NCI-H345 treated with DMSO at 0.1 percent for 48 hours (cell line): Measurements from ENCODE around the gene CHRFAM7A.
"Not testable (repeated sequence)": the region's sequence is repeated elsewhere in the genome, so short reads cannot be mapped to it uniquely, and the experiment has no call there.

Experiments used
- DNase-seq: peaks from one replicate; lab custom pipeline; 2025; ENCODE audit not compliant: unreplicated experiment; lab: John Stamatoyannopoulos, UW

Gene CHRFAM7A

DNA sequence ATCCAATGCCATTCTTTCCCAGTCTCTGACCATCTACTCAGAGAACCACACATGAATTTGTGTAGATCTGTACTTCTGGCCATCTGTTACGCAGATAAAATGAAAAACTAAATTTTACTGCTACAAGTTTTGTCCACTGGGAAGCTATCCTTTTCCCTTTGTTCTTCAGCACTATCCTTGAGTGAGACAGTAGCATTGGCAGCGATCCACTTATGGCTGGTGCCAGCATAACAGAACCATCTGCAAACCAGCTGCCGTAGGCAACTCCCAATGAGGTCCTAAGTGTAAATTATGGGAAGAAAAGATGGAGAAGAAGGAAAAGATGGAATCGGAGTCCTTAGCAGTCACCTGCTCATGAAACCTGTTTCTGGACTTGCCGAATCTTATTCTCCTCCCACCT, 72.3 kb downstream of the CHRFAM7A start:
- not testable (repeated sequence) for DNase-seq

- not testable (repeated sequence) for DNase-seq
These were observed 77.6 kb downstream of the CHRFAM7A start for GRCh38 chr15:30315704-30316103.

DNA sequence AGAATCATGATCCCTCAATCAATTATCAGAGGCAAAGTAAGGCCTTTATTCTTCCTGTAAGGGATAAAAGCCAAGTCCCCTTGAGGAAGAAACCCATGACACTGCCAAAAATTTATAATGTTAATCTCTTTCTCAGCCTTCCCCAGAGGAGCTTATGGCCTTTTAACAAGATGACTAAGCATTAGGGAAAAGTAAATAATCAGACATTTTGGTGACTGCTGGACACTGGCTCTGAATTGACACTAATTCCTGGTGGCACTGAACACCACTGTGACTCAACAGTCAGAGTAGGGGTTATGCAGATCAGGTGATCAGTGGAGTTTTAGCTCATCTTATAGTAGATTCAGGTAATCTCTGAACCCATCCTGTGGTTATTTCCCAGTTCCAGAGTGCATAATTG, 82.8 kb downstream of the CHRFAM7A start:
- DNase-seq = not testable (repeated sequence)
